Measurements from ENCODE around the gene CCNQ.

The CCNQ gene

DNA sequence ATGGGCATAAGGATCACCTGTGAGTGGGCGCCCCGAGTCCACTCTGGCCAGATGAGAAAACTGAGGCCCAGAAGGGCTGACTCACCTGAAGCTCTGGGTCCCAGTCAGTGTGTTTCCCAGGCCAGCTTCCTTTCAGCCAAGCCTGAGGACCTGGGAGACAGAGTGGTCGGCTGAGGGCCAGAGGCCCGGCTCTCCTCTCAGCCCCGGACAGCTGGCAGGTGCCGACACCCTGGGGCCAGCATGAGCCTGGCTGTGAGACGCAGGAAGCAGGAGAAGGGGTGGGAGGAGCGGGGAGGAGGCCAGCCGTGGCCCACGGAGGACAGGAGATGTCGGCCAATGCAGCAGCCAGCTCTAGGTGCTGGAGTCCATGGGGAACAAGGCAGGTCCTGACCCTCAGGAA is 52.6 kb downstream of the CCNQ start:
- DNase-seq (ENCODE audit: low read depth in 1 of 2, low spot score in 1 of 2): no peak

DNA sequence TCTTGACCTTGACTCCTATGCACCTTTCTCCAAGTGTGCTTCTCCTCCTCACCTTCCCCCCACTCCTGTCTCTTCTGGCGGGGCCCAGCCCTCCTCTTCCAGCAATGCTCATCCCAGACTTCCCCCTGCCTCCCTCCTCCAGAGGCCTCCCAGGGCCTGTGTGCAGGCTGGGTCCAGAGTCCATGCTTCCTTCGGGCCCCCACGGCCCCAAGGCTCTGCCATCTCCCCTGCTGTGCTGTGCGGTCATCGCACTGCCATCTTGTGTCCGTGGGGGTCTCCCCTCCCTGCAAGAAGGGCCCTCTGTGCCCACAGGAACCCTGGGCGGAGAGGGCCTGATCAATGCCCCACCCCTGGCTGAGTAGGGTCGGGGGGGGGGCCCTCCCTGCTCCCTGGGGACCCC is 54.2 kb downstream of the CCNQ start:
- no peak for DNase-seq (ENCODE audit: low read depth in 1 of 2, low spot score in 1 of 2)

DNA sequence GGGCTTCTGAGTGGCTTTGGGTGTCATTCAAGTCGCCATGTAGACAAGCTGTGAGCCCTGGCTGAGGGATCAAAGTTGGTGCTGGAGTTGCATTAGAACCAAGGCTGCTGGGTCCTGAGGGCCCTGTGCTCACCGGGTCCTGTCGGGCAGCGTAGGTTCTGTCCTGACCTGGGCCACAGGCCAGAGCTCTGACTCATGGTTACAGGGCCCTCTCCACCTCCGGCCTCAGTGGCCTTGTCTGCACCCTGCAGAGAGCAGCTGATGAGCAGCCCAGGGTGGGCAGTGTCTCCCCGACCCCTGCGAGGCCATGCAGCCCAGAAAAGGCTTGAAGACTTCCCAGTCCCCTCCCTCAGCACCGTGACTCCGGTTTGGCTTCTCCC is 59.0 kb downstream of the CCNQ start:
- no peak for DNase-seq (ENCODE audit: low read depth in 1 of 2, low spot score in 1 of 2)

DNA sequence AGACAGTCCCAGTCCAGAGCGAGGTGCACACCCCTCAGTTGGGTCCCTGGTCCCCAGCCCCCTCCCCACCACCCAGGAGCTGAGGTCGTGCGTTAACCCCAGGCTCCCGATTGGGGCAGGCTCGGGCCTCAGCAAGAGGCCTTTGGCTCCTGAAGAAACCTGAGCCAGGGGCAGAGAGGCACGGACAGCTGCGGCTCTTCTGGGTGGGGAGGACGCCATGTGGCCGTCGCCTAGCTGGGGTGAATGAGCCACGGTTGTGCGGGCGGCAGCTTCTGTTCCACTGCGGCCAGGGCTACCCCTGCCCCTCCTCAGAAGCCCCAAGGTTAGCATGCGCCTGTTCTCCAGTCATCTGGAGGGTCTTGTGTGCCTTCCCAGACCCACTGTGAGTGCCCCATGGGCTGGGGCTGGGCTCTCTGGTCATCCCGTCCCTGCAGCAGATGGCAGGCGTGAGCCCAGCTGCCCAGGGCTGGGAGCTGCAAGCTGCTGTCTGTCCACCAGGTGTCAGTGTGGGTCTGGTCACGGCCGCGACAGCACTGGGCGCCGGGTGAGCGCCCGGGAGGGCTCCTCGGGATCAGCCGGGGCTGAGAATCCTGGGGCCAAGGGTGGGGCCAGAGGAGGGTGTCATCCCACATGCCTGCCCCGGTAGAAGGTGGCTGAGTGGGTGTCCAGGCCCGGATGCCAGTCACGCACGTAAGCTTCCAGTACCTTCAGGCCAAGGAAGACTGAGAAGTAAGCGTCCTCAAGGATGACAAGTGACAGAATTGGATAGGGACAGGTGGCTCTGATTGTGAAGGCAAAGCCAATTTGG is 59.6 kb downstream of the CCNQ start:
- DNase-seq (ENCODE audit: low read depth in 1 of 2, low spot score in 1 of 2): peak; percentile 22 to 30

DNA sequence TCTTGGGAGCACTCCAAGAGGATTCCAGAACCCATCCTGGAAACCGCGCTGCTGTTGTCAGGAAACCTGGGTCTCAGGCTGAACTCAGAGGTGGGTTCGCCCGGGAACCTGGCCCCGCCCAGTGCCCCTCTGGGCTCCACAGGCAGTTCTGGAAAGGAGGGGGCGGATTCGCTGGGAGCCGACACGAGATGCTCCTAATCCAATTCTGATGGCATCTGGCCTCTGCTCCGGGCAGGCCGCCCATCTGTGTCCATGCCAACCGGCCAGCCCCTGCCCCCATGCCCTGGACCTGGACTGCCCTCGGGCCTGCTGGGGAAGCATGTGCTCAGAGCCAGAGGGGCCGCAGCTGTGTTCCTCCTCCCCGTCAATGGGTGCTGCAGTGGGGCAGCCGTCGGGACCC is 60.5 kb downstream of the CCNQ start:
- no peak for DNase-seq (ENCODE audit: low read depth in 1 of 2, low spot score in 1 of 2)

Data from stimulated activated CD4-positive, alpha-beta T cell treated with anti-CD3 and anti-CD28 coated beads, Interleukin-15, amount 100 ng/mL, for 1 hour (primary cell).